ENCODE data around the gene CLSTN2.
A peak's percentile ranks its signal among the peaks of the same experiment; 100 is the strongest.

CLSTN2 gene

GRCh38 chr3:140285380-140285779 lies 350.4 kb downstream of the CLSTN2 start:
- no peak for DNase-seq (ENCODE audit: low spot score)

GRCh38 chr3:140288595-140288994 lies 353.6 kb downstream of the CLSTN2 start:
- no peak for DNase-seq (ENCODE audit: low spot score)

DNA sequence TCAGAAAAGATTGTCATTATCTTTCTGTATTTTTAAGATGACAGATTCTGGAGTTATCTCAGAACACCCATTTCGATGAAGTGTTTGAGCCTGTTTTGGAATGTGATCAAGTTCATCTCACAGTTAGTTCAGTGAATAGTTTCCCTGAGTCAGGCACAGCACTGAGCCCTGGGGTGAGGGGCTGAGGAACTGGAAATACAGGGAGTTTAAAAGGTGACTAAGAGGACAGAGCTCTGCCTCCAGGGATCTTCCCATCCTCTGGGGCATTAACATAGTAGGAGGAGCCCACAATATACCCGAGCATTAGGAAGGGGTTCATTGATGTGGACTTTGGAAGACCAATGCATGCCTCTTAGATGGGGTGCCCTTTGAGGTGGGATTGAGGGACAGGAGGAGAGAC lies 355.1 kb downstream of the CLSTN2 start:
- no peak for DNase-seq (ENCODE audit: low spot score)

DNA sequence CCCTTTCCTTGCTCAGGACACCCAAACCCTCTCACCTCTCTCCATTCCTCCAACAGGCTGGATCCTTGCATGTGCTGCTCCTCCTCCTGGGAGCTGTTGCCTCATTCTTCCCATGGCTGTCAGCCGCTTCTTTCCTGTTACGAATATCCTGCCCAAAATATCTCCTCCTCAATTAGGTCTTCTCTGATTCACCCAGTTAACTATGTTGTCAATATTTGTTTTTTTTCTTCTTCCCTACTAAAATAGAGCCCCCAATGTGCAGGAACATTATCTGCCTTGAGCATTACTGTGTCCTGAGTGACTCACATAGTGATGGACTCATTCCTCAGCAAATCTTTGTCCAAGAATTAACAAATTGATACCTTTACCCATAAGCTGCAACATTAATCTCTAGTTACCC lies 357.2 kb downstream of the CLSTN2 start:
- peak; percentile 56 for DNase-seq (ENCODE audit: low spot score)

DNA sequence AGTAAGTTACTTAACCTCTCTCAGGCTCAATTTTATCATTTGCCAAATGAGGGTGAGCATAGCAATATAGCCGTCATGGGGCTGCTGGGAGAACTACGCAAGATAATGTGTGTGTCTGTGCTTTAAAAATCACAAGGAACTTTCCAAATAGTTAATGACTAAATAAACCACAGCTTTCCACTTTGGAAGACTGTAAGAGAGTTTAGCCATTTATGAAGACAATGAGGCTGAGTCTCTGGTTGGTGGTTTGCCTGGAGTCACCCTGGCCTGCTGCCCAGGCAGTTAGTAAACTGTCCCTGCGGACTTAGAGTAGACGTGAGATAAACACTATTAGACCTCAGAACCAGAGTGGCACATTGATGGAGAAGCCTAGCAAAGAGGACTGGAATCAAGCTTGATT lies 357.7 kb downstream of the CLSTN2 start:
- DNase-seq (ENCODE audit: low spot score) = peak; percentile 76

GRCh38 chr3:140294058-140294457 lies 359.1 kb downstream of the CLSTN2 start:
- DNase-seq (ENCODE audit: low spot score) = no peak

DNA sequence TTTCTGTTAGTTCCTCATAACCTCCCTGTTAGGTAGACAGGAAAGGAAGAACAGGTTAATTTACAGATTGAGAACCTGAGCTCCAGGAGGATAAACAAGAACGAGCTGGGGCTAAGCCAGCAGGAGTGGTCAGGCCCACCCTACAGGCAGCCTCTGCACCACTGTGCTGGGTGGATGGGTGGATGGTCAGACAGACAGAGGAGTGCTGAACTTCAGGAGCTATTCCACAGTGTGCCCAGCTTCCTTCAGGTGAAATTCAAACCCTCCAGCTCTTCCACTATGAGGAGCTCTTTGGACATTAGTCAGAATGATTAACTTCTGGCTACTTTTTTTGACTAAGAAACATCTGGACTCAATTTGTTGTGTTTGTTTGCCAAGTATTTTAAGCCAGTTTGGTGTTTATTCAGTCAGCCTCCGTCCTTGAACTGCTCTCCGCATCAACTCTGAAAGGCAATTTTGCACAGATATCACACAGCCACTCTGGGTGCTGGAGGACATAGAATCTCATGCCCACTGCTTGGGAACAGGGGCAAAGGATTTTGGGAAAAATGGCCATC lies 361.9 kb downstream of the CLSTN2 start:
- DNase-seq (ENCODE audit: low spot score) = peak; percentile 64

- no peak for DNase-seq (ENCODE audit: low spot score)
Observed at GRCh38 chr3:140298043-140298442, 363.1 kb downstream of the CLSTN2 start.

GRCh38 chr3:140298569-140299070 lies 363.6 kb downstream of the CLSTN2 start:
- DNase-seq (ENCODE audit: low spot score) = no peak

GRCh38 chr3:140303875-140304274 lies 368.9 kb downstream of the CLSTN2 start:
- no peak for DNase-seq (ENCODE audit: low spot score)

DNA sequence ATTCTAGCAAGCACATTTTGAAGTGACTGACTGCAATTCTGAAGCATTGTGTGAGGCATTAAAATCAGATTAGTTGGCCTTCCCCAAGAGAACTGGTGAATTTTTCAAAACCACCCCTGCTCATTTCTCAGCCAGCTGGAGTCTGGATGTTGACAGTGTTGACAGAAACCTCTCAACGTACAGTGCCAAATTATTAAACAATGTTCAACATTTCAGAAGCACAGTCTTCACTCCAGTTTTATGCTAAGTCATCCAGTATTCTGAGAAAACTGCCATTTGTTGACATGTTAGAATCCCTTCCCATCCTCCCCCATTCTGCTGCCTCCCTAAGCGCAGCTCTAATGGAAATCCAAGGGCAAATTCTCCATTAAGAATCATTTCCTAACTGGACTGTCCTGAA lies 373.6 kb downstream of the CLSTN2 start:
- DNase-seq (ENCODE audit: low spot score) = no peak

- DNase-seq (ENCODE audit: low spot score) = no peak
Observed at GRCh38 chr3:140311428-140311827, 376.4 kb downstream of the CLSTN2 start.

- no peak for DNase-seq (ENCODE audit: low spot score)
Observed at GRCh38 chr3:140315955-140316354, 381.0 kb downstream of the CLSTN2 start.

GRCh38 chr3:140316466-140316865 lies 381.5 kb downstream of the CLSTN2 start:
- DNase-seq (ENCODE audit: low spot score) = no peak

DNA sequence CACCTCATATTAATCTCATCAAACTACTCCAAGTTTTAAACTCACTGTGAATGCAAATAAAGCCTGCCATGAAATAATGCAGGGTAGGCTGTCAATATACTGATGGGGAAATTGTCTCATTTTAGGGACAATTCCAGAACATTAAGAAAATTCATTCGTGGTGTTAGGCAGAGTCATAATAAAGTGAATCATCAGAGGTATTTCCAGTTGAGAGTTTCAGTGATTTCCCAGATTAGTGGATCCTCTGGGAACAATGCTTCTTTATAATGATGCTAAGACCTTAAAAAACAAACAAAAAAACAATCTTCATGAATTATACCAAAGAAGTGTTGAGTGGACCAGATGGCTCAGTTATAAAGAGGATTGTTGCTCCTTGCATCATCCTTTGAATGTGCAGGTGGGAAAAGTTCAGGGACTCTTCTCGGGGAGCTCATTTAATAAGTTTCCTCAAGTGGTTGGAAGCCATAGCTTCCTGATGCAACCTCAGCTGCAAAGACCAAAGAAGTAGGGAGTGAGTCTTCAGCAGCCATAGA lies 381.9 kb downstream of the CLSTN2 start:
- no peak for DNase-seq (ENCODE audit: low spot score)

- no peak for DNase-seq (ENCODE audit: low spot score)
Observed at GRCh38 chr3:140319739-140320138, 384.8 kb downstream of the CLSTN2 start.

- no peak for DNase-seq (ENCODE audit: low spot score)
Observed at GRCh38 chr3:140323561-140323960, 388.6 kb downstream of the CLSTN2 start.

DNA sequence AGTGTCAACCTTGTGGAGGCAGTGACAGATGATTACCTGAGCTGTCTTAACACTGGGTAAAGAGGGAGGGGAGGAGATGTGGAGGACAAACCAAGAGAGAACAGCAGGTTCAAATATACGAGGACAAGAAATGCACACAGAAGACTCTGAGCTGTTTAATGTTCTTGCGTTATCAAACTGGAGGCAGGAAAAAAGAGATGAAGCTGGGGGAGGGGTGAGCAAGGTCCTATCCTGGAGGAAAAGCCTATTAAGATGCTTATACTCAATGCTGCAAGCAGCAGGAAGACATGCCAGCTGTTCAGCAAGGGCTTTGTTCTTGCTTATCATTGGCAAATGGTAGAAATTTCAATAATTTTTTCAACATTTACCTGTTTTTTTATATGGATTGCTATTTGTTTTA lies 397.1 kb downstream of the CLSTN2 start:
- DNase-seq (ENCODE audit: low spot score) = no peak

GRCh38 chr3:140334132-140334929 lies 399.3 kb downstream of the CLSTN2 start:
- no peak for DNase-seq (ENCODE audit: low spot score)

DNA sequence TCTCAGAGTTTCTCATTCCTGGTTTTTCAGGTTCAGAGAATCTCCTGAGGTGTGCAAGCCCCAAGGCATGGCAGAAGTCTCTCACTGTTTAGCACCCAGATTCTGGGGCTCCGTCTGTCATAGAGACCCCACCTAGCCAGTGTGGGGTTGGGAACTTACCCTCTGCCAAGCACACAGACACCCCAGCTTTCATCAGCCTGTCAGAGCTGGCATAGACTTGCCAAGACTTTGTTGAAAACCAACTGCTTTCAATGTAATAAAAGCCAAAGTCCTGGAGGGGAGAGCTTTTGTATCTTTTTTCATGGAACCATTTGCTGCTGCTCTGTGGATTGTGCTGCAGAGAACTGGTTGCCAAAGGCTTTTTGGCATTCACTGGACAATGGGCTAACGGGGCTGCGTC lies 401.5 kb downstream of the CLSTN2 start:
- DNase-seq (ENCODE audit: low spot score) = no peak

DNA sequence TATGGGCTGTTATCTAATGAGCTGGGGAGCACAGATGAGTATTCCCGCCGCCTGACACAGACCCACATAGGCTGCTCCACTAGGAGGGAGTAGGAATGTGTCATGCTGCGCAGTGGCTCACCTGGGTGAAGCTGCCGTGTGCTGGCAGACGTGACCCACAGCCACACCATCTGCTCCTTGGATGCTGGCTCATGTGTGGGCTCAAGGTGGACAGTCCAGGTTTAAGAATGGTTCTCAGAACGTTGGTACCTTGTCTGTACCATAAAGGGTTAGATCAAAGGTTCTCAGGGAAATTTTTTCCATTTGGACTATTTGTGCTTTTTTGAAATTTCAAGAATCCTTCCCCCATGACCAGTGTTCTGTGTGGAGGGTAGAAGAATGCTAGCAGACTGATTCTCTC lies 403.9 kb downstream of the CLSTN2 start:
- DNase-seq (ENCODE audit: low spot score) = no peak

DNA sequence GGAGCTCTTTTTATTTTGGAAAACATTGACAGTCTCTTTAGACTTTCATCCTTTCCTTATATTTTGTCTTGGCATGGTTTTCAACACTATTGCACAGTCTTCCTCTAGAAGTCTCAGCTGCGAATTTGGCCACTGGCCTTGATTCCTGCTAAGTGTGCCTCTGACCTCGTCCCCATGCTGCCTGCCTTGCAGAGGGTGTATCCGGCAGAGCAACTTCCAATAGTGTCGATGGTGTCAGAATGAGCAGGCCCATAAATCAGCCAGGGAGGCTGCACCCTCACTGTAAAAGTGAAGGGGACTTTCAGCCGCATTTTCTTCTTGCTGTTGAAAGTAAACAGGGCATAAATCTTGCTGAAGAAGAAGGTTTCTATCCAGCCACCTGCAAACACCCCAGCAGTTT lies 406.2 kb downstream of the CLSTN2 start:
- DNase-seq (ENCODE audit: low spot score) = no peak

- no peak for DNase-seq (ENCODE audit: low spot score)
Observed at GRCh38 chr3:140341817-140342403, 406.9 kb downstream of the CLSTN2 start.

Measured in AG20443 (cell line).